Measurements from ENCODE around the gene CAMK2D. TPM values are rescaled to one million over a fixed set of nuclear protein-coding genes. Genes with fewer than 3 reads are reported as not detected.

Gene CAMK2D
- total RNA-seq, 1 experiment from 2014 or later = 165 TPM

GRCh38 chr4:113576947-113577678 lies 184.4 kb downstream of the CAMK2D start:
- no peaks in the 10 kb centered on the region for H4K20me1 ChIP-seq (ENCODE audit: insufficient read depth, low read depth, low read length)
- no peaks in the 10 kb centered on the region for H3K27me3 ChIP-seq (ENCODE audit: low read length)
- H3K9me3 ChIP-seq (ENCODE audit: low read length) = no peaks in the 10 kb centered on the region
- no peak for DNase-seq
- H3K4me3 ChIP-seq (ENCODE audit: low read length) = no peak overlapping the region
- H3K36me3 ChIP-seq (ENCODE audit: insufficient read depth, low read length) = peaks cover 9% of the 10 kb centered on the region; the same call in 1 of the 2 replicates
- peaks cover 93% of the 10 kb centered on the region for H3K79me2 ChIP-seq (ENCODE audit: low read length)
- no peak overlapping the region for H2AFZ ChIP-seq (ENCODE audit: low read length)
- H3K4me1 ChIP-seq (ENCODE audit: low read length) = peaks cover 83% of the 10 kb centered on the region
- peak overlapping the region; percentile 9; the same call in 1 of the 2 replicates for H3K9ac ChIP-seq (ENCODE audit: low read length)
- H3K9me2 ChIP-seq (replicated peaks; ENCODE audit: insufficient read depth, low read length) = no peaks in the 10 kb centered on the region
- peak overlapping the region; percentile 43 for H3K4me2 ChIP-seq (ENCODE audit: low read depth, low read length, poor library complexity, severe bottlenecking)
- H3K27ac ChIP-seq (ENCODE audit: low read length) = peak overlapping the region; percentile 75

GRCh38 chr4:113575401-113575800 lies 186.1 kb downstream of the CAMK2D start:
- no peak for DNase-seq
- peaks cover 15% of the 10 kb centered on the region for H3K36me3 ChIP-seq (ENCODE audit: insufficient read depth, low read length)
- H3K27ac ChIP-seq (ENCODE audit: low read length) = peak overlapping the region; percentile 75
- no peak overlapping the region for H2AFZ ChIP-seq (ENCODE audit: low read length)
- peaks cover 98% of the 10 kb centered on the region for H3K79me2 ChIP-seq (ENCODE audit: low read length)
- no peaks in the 10 kb centered on the region for H4K20me1 ChIP-seq (ENCODE audit: insufficient read depth, low read depth, low read length)
- no peaks in the 10 kb centered on the region for H3K9me2 ChIP-seq (replicated peaks; ENCODE audit: insufficient read depth, low read length)
- peak overlapping the region; percentile 43 for H3K4me2 ChIP-seq (ENCODE audit: low read depth, low read length, poor library complexity, severe bottlenecking)
- no peaks in the 10 kb centered on the region for H3K27me3 ChIP-seq (ENCODE audit: low read length)
- no peak overlapping the region for H3K4me3 ChIP-seq (ENCODE audit: low read length)
- no peaks in the 10 kb centered on the region for H3K9me3 ChIP-seq (ENCODE audit: low read length)
- peak overlapping the region; percentile 34 for H3K9ac ChIP-seq (ENCODE audit: low read length)
- H3K4me1 ChIP-seq (ENCODE audit: low read length) = peaks cover 77% of the 10 kb centered on the region

GRCh38 chr4:113574636-113575103 lies 186.9 kb downstream of the CAMK2D start:
- DNase-seq = no peak
- H3K36me3 ChIP-seq (ENCODE audit: insufficient read depth, low read length) = peaks cover 15% of the 10 kb centered on the region
- no peaks in the 10 kb centered on the region for H3K9me2 ChIP-seq (replicated peaks; ENCODE audit: insufficient read depth, low read length)
- no peaks in the 10 kb centered on the region for H3K27me3 ChIP-seq (ENCODE audit: low read length)
- peaks cover 98% of the 10 kb centered on the region for H3K79me2 ChIP-seq (ENCODE audit: low read length)
- H3K4me3 ChIP-seq (ENCODE audit: low read length) = no peak overlapping the region
- peaks cover 77% of the 10 kb centered on the region for H3K4me1 ChIP-seq (ENCODE audit: low read length)
- no peaks in the 10 kb centered on the region for H4K20me1 ChIP-seq (ENCODE audit: insufficient read depth, low read depth, low read length)
- peak overlapping the region; percentile 75 for H3K27ac ChIP-seq (ENCODE audit: low read length)
- peak overlapping the region; percentile 28; the same call in 1 of the 2 replicates for H3K9ac ChIP-seq (ENCODE audit: low read length)
- H3K9me3 ChIP-seq (ENCODE audit: low read length) = no peaks in the 10 kb centered on the region
- H2AFZ ChIP-seq (ENCODE audit: low read length) = no peak overlapping the region
- H3K4me2 ChIP-seq (ENCODE audit: low read depth, low read length, poor library complexity, severe bottlenecking) = peak overlapping the region; percentile 43

- H3K27me3 ChIP-seq (ENCODE audit: low read length) = no peaks in the 10 kb centered on the region
- H3K9ac ChIP-seq (ENCODE audit: low read length) = no peak overlapping the region
- H3K27ac ChIP-seq (ENCODE audit: low read length) = no peak overlapping the region
- no peaks in the 10 kb centered on the region for H3K9me3 ChIP-seq (ENCODE audit: low read length)
- no peak for DNase-seq
- peaks cover 15% of the 10 kb centered on the region for H3K36me3 ChIP-seq (ENCODE audit: insufficient read depth, low read length)
- peaks cover 77% of the 10 kb centered on the region for H3K4me1 ChIP-seq (ENCODE audit: low read length)
- no peak overlapping the region for H3K4me2 ChIP-seq (ENCODE audit: low read depth, low read length, poor library complexity, severe bottlenecking)
- H2AFZ ChIP-seq (ENCODE audit: low read length) = no peak overlapping the region
- no peaks in the 10 kb centered on the region for H4K20me1 ChIP-seq (ENCODE audit: insufficient read depth, low read depth, low read length)
- H3K9me2 ChIP-seq (replicated peaks; ENCODE audit: insufficient read depth, low read length) = no peaks in the 10 kb centered on the region
- H3K79me2 ChIP-seq (ENCODE audit: low read length) = peaks cover 99% of the 10 kb centered on the region
- no peak overlapping the region for H3K4me3 ChIP-seq (ENCODE audit: low read length)
Observed at GRCh38 chr4:113572620-113573019, 188.9 kb downstream of the CAMK2D start.

- H3K27ac ChIP-seq (ENCODE audit: low read length) = peak overlapping the region; percentile 96
Observed at GRCh38 chr4:113566015-113566795, 195.3 kb downstream of the CAMK2D start.

GRCh38 chr4:113565702-113566012 lies 195.9 kb downstream of the CAMK2D start:
- peak overlapping the region; percentile 39 for H3K4me3 ChIP-seq (ENCODE audit: low read length)
- no peaks in the 10 kb centered on the region for H3K27me3 ChIP-seq (ENCODE audit: low read length)
- peak; percentile 61 for DNase-seq
- peak overlapping the region; percentile 68 for H3K9ac ChIP-seq (ENCODE audit: low read length)
- H3K27ac ChIP-seq (ENCODE audit: low read length) = peak overlapping the region; percentile 96
- H3K4me2 ChIP-seq (ENCODE audit: low read depth, low read length, poor library complexity, severe bottlenecking) = peak overlapping the region; percentile 75
- peaks cover 79% of the 10 kb centered on the region for H3K79me2 ChIP-seq (ENCODE audit: low read length)
- no peak overlapping the region for H2AFZ ChIP-seq (ENCODE audit: low read length)
- H3K4me1 ChIP-seq (ENCODE audit: low read length) = peaks cover 94% of the 10 kb centered on the region
- no peaks in the 10 kb centered on the region for H3K9me2 ChIP-seq (replicated peaks; ENCODE audit: insufficient read depth, low read length)
- no peaks in the 10 kb centered on the region for H4K20me1 ChIP-seq (ENCODE audit: insufficient read depth, low read depth, low read length)
- peaks cover 5% of the 10 kb centered on the region; the same call in 1 of the 2 replicates for H3K36me3 ChIP-seq (ENCODE audit: insufficient read depth, low read length)
- no peaks in the 10 kb centered on the region for H3K9me3 ChIP-seq (ENCODE audit: low read length)

More at GRCh38 chr4:113566015-113566795, 195.3 kb downstream of the CAMK2D start:
- peak overlapping the region; percentile 39 for H3K4me3 ChIP-seq (ENCODE audit: low read length)
- H3K36me3 ChIP-seq (ENCODE audit: insufficient read depth, low read length) = peaks cover 8% of the 10 kb centered on the region
- H3K27me3 ChIP-seq (ENCODE audit: low read length) = no peaks in the 10 kb centered on the region
- H3K4me2 ChIP-seq (ENCODE audit: low read depth, low read length, poor library complexity, severe bottlenecking) = peak overlapping the region; percentile 75
- peaks cover 98% of the 10 kb centered on the region for H3K4me1 ChIP-seq (ENCODE audit: low read length)
- H3K79me2 ChIP-seq (ENCODE audit: low read length) = peaks cover 79% of the 10 kb centered on the region
- no peaks in the 10 kb centered on the region for H4K20me1 ChIP-seq (ENCODE audit: insufficient read depth, low read depth, low read length)
- no peaks in the 10 kb centered on the region for H3K9me3 ChIP-seq (ENCODE audit: low read length)
- H3K9ac ChIP-seq (ENCODE audit: low read length) = peak overlapping the region; percentile 68
- no peaks in the 10 kb centered on the region for H3K9me2 ChIP-seq (replicated peaks; ENCODE audit: insufficient read depth, low read length)
- no peak overlapping the region for H2AFZ ChIP-seq (ENCODE audit: low read length)
- DNase-seq = peak; percentile 68

GRCh38 chr4:113564493-113564892 lies 197.0 kb downstream of the CAMK2D start:
- Histone ChIP-seq H3K4me3 (ENCODE audit: low read length) (peak overlapping the region; percentile 27; the same call in 1 of the 2 replicates), H3K36me3 (ENCODE audit: insufficient read depth, low read length) (peaks cover 5% of the 10 kb centered on the region; the same call in 1 of the 2 replicates), H3K9me2 (replicated peaks; ENCODE audit: insufficient read depth, low read length) (no peaks in the 10 kb centered on the region), H2AFZ (ENCODE audit: low read length) (no peak overlapping the region), H3K9ac (ENCODE audit: low read length) (peak overlapping the region; percentile 49), H3K79me2 (ENCODE audit: low read length) (peaks cover 77% of the 10 kb centered on the region), H3K4me1 (ENCODE audit: low read length) (peaks cover 86% of the 10 kb centered on the region), H4K20me1 (ENCODE audit: insufficient read depth, low read depth, low read length) (no peaks in the 10 kb centered on the region), H3K4me2 (ENCODE audit: low read depth, low read length, poor library complexity, severe bottlenecking) (peak overlapping the region; percentile 75), H3K9me3 (ENCODE audit: low read length) (no peaks in the 10 kb centered on the region), H3K27ac (ENCODE audit: low read length) (peak overlapping the region; percentile 96), H3K27me3 (ENCODE audit: low read length) (no peaks in the 10 kb centered on the region)
- DNase-seq = peak; percentile 83

Measured in Karpas-422 (cell line).